HG03342 (cell line): ENCODE measurements around the gene MARS1.
A peak's percentile ranks its signal among the peaks of the same experiment; 100 is the strongest.

Experiments
- ATAC-seq: cut with Tn5 transposase; IDR thresholded peaks from one replicate; pipeline ENCODE4 v1.9.1; 2021; ENCODE audit warnings: mild to moderate bottlenecking, moderate library complexity; ENCODE audit not compliant: unreplicated experiment

The MARS1 gene

GRCh38 chr12:57470970-57471656 is 16.8 kb upstream of the MARS1 start:
- no peak for ATAC-seq

- no peak for ATAC-seq
These were observed 16.2 kb upstream of the MARS1 start for GRCh38 chr12:57471661-57472060.

- no peak for ATAC-seq
These were observed 15.5 kb upstream of the MARS1 start for GRCh38 chr12:57472391-57472790.

GRCh38 chr12:57473392-57473791 is 14.5 kb upstream of the MARS1 start:
- ATAC-seq: no peak

- no peak for ATAC-seq
These were observed 14.0 kb upstream of the MARS1 start for GRCh38 chr12:57473886-57474285.

GRCh38 chr12:57474430-57474829 is 13.4 kb upstream of the MARS1 start:
- ATAC-seq: no peak

GRCh38 chr12:57474862-57475261 is 13.0 kb upstream of the MARS1 start:
- no peak for ATAC-seq

GRCh38 chr12:57475271-57476161 is 12.4 kb upstream of the MARS1 start:
- no peak for ATAC-seq

- ATAC-seq: peak; percentile 48
These were observed 11.5 kb upstream of the MARS1 start for GRCh38 chr12:57476162-57476992.

GRCh38 chr12:57476993-57477709 is 10.7 kb upstream of the MARS1 start:
- ATAC-seq: no peak

GRCh38 chr12:57477710-57478681 is 9.9 kb upstream of the MARS1 start:
- ATAC-seq: peak; percentile 36

- no peak for ATAC-seq
These were observed 8.9 kb upstream of the MARS1 start for GRCh38 chr12:57479043-57479375.

GRCh38 chr12:57479376-57480115 is 8.3 kb upstream of the MARS1 start, which contains the start of gene ARHGAP9:
ARHGAP9 (minus strand) TSS chr12:57479866; CDS start chr12:57479406, 460 bp downstream.
- ATAC-seq: peak; percentile 37

- no peak for ATAC-seq
These were observed 6.2 kb upstream of the MARS1 start for GRCh38 chr12:57481671-57482070.

- ATAC-seq: no peak
These were observed 4.4 kb upstream of the MARS1 start for GRCh38 chr12:57483466-57483865.

- ATAC-seq: no peak
These were observed 2.2 kb upstream of the MARS1 start for GRCh38 chr12:57485695-57486094.

GRCh38 chr12:57487055-57487596 is 742 bp upstream of the MARS1 start:
- ATAC-seq: no peak

GRCh38 chr12:57488402-57489156 is 711 bp downstream of the MARS1 start:
- no peak for ATAC-seq
